Mucosa of gallbladder (tissue), 1 donor: ENCODE measurements around the gene NADSYN1. TPM values are rescaled to one million over a fixed set of nuclear protein-coding genes. Genes with fewer than 3 reads are reported as not detected.
A peak's percentile ranks its signal among the peaks of the same experiment; 100 is the strongest.

Experiments
- DNase-seq: peaks from one replicate; pipeline ENCODE4 v3.0.0-alpha.2; 2020; ENCODE audit warnings: low spot score
- total RNA-seq: library from RNA; stranded (reverse); gene quantifications from one replicate; pipeline ENCODE4 v1.2.1, GENCODE V29; 2021
- donor health status: DM: no; HTN: no; CAD: no.

The NADSYN1 gene
- total RNA-seq, 1 donor from 2014 or later: 121 TPM

DNA sequence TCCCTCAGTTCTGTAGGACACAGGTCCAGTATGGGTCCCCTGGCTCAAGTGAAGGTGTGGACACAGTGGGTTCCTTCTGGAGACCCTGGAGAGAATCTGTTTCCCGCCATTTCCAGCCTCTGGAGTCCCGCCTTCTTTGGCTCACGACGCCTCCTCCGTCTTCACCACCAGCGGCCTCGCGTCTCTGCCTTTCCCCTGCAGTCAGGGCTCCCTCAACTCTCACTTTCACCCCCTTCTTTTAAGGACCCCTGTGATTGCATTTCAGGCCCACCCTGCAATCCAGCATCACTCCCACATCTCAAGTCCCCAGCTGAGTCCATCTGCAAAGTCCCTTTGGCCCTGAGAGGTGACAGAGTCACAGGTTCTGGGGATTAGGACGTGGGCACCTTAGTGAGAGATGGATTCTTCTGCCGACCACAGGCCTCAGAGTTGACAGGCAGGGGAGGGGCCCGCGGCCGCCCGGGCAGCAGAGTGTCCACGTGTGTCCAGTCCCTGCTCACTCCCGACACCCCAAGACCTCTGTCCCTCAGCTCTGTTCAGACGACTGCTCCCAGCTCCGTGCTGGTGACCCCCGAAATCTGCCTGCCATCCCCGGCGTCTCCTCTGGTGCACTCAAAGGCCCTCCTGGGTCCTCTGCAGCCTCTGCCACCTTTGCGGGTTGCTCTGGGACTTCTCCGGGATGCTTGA lies 37.2 kb downstream of the NADSYN1 start:
- DNase-seq: no peak

DNA sequence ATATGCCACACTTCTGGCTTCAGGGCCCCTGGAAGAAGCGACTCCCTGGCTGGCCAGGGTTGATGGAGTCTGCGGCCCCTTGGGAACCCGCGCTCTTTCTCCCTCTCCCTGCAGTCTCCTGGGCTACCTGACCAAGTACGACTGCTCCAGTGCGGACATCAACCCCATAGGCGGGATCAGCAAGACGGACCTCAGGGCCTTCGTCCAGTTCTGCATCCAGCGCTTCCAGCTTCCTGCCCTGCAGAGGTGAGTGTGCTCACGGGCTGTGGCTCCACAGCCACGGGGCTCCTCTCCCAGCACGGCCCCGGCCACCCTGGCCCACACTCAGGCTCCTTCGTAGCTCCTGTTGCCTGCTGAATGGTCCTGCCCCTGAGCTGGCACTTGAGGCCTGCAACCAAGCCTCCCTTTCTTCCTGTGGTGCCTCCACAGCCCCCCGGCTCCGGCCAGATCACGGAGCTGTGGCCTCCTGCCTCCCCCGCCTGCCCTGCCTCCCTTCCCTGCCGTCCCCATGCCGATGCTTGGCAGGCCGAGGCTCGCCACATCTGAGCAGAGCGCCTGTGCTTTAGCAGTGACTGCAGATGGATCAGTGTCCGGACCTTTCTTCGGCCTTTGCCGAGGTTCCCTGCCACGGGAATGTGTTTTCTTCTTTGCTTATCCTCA lies 37.9 kb downstream of the NADSYN1 start:
- no peak for DNase-seq

DNA sequence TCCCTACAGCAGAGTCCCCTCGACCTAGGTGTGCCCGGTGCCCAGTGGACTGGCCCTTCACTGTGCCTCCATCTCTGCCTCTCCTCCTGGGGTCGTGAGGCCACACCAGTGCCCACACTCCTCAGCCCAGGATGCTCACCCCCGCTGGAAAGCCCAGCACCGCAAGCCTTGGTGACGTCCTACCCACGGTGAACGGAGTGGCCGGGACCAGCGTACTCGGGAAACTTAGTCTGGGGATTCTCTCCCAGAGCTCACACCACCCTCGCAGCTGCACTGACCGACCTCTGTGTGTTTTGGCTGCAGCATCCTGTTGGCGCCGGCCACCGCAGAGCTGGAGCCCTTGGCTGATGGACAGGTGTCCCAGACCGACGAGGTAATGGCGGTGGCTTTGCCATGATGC lies 38.5 kb downstream of the NADSYN1 start:
- DNase-seq: no peak

DNA sequence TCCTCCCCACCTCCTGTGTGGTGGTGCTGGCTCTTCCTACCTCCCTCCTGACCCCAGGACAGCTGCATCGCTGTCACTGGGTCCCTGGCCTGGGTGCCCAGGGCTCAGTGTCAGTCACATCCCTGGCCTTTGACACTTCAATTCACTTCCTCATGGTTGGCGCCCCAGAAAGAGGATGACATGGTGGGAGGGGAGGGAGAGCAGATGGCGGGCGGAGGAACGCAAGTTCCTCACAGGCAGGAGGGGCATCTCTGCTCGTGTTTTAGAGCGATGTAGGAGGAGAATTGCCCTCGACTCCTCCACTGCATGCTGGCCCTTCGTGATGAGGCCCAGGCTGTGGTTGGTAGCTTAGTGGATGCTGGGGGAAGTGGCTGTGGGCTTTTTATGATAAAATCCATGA lies 38.9 kb downstream of the NADSYN1 start:
- peak; percentile 3 for DNase-seq

DNA sequence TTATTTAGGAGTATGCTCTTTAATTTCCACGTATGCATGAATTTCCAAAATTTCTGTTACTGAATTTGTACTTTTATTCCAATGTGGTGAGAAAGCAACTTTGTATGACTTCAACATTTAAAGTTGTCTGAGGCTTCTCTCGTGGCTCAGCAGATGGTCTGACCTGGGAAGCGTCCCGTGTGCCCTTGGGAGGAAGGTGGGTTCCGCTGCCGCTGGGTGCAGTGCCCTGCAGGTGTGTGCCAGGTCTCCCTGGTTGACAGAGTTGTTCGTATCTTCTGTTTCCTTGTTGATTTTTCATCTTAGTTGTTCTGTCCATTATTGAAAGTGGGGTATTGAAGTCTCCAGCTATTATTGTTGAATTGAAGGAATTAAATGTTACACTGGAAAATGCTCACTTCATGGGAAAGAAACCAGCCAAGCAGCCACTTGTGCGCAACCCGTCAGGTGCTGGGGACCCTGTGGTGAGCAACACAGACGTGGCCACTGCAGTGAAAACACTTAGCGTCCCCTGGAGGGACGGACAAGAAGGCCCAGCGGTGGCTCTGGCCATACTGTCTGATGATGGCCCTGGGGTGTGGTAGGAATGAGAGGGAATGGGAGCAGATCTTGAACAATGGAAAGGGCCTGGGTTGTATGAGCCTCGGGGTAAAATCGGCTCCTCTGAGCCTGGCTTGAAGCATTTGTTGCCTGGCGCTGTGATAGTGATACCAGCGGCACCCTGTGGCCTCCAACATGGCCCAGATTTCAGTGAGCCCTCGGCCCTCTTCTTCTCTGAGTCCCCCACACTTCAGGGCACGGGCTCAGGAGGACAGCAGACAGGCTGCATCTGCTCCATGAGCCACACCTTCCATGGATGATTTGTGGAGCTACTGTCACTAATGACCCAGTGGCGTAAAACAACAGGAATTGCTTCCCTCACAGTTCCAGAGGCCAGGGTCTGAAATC lies 42.6 kb downstream of the NADSYN1 start:
- no peak for DNase-seq

DNA sequence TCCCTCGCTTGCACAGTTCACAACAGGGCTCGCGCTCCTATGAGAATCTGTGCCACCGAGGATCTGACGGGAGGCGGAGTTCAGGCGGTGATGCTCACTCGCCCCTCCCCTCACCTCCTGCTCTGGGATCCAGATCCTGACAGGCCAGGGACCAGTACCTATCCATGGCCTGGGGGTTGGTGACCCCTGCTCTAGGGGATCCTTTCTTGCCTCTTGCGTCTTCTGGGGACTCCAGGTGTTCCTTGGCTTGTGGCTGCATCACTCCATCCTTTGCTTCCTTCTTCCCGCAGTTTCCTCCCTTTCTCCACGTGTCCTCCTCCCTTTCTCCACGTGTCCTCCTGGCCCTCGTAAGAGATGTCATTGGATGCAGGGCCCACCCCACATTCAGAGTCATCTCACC lies 43.4 kb downstream of the NADSYN1 start:
- DNase-seq: no peak

DNA sequence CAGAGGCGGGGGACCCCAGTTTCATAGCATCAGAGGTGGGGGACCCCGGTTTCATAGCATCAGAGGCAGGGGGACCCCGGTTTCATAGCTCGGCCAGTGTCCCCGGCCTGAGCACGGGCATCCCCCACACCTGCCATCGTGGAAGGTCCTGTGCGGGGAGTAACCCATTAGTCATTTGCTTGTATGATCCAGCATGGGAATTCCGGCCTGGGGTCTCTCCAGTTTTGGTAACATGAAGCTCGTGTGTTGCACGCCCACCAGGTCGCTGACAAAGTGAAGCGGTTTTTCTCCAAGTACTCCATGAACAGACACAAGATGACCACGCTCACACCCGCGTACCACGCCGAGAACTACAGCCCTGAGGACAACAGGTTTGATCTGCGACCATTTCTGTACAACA lies 45.1 kb downstream of the NADSYN1 start:
- DNase-seq: no peak

DNA sequence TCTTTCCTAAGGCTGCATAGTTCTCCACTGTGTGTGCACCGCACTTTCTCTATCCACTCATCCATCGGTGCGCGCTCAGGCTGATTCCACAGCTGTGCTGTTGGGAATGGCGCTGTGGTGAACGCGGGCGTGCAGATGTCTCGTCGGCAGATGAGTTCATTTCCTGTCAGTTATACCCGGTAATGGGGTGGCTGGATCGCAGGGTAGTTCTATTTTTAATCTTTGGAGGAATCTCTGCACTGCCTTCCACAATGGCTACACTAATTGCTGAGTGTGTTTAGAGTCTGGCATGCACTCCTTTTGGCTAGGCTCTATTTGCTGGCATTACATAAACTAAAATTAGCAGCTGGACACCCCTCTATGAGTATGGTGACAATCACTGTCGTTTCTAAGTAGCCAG lies 46.1 kb downstream of the NADSYN1 start:
- DNase-seq: no peak

DNA sequence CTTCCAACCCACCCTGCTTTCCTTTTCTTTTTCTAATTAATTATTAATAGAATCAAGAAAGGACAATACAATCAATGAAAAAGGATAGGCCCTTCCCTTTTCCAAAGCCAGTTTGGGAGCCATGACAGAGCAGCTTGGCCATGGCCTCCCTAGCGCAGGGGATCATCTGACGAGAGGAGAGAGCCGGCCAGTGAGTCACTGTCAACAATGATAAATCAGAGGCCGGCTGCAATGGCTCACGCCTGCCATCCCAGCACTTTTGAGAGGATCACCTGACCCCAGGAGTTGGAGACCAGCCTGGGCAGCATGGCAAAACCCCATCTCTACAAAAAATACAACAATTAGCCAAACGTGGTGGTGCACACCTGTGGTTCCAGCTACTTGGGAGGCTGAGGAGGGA lies 46.5 kb downstream of the NADSYN1 start:
- peak; percentile 65 for DNase-seq

DNA sequence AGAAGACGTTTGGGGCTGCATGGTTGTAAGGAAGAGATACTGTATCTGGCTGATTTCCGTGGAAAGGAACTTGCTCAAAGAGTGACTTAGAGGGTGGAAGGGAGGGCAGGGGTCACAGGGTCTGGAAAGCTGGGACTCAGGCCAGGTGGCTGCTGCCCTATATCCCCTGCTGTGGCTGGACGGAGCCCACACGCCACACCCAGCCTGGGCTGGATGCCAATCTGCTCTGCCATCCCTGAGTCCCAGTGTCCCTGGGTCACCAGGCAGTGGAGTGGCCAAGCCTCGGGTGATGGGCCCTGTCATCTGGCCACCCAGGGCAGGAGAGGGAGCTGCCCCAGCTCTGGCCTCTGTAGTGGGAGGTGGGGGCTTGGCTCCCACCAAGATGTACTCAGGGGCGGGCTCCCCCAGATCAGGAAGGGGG lies 47.6 kb downstream of the NADSYN1 start:
- DNase-seq: peak; percentile 84

DNA sequence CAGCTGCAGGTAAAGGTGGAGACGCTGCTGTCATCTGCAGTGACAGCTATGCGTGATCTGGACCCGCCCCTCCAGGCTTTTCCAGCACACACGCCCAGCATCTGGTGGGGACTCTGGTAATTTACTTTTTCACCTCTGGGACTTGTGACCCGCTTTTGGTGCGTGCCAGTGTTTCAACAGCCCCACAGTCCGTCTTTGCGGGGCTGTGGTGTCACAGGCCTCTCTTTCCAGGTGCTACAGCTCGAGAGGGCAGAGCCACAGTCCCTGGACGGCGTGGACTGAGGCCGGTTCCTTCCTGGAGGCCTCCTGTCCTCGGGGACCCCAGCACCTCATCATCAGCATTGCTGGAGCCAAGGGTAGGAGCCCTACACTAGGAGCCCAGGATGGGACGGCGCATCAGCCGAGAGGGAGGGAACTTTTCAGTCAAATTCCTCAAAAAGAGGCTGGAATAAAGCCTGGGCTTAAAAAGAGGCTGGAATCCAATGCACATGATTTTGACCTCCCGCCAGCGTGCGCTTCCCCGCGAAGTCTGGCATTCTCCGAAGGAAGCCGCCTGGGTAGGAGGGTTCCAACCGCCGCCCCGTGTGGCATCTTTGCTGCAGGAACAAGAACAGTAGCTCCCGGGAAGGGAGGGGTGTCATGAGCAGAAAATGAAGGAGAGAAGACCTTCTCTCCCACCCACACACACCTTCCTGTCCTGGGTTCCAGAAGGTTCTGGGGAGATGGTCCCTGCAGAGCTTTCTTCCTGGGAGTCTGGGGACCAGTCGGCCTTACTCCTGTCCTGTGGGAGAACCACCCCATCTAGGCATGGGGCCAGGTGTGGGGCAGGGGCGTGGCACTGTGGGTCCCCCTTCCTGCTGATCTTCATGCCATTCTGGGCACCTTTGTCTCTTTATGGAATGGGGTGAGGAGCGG lies 48.3 kb downstream of the NADSYN1 start:
- no peak for DNase-seq

DNA sequence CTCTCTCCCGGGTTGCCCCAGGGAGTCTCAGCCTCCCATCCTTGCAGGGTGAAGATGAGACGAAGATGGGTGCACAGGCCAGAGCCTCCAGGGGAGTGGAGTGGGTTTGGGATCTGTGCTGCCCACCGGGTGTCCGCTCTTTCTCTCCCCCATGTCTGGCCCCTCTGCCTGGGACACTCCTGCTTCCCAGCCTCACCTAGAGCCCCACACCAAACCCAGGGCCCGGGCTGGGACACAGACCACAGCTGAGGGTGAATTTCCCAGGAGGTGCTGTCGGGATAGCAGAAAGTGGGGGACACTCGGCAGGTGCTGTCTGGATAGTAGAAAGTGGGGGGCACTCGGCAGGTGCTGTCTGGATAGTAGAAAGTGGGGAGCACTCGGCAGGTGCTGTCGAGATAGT lies 49.0 kb downstream of the NADSYN1 start:
- DNase-seq: no peak

DNA sequence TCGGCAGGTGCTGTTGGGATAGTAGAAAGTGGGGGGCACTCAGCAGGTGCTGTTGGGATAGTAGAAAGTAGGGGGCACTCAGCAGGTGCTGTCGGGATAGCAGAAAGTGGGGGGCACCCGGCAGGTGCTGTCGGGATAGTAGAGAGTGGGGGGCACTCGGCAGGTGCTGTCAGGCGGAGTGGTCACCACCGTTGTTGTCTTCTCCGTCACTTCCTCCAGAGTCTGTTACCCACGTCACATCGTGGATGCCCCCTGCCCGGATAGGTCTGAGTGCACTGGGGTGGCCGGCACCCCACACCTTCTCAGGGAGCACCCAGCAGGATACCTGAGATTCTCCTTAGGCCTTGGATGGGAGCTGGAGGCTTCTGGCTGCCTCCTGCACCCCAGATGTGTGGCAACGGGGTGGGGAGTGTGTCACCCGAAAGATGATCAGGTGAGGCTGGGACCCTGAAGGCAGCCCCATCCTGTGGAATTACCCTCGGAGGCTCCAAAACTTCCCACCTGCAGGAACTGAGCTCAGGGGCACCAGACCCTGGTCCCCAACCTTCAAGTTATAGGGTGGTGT lies 50.0 kb downstream of the NADSYN1 start:
- DNase-seq: no peak

DNA sequence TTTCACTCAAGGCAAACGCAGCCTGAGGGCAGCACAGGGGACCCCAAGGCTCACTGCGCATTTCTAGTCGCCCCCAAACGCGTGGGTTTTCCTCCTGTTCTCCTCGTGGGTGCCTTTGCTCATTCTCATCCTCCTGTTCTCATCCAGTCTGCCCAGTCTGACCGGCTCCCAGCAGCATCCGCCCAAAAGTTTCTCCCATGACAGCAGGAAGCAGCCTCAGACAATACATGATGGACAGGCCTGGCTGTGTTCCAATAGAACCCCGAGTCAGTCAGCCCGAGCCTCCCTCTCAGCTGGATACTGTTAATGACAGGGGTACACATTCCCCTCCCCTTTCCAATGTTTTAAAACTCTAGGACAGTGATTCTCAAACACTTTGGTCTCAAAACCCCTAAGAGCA lies 51.5 kb downstream of the NADSYN1 start:
- no peak for DNase-seq

DNA sequence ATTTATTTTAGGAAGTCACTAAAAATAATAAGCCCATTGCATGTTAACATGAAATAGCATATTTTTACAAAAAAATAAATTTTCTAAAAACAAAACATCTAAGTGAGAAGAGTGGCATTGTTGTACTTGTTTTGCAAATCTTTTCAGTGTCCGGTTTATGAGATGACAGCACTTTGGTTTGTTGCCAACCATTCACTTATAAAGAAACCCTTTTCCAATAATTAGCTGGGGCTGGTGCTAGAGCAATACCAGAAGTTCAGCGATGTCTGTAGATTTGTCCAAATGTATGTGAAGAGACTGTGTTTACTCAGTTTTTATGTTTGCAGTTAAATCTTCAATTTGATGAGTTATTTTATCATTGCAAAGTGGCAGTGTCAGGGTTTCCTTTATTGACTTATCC lies 52.0 kb downstream of the NADSYN1 start:
- DNase-seq: no peak

DNA sequence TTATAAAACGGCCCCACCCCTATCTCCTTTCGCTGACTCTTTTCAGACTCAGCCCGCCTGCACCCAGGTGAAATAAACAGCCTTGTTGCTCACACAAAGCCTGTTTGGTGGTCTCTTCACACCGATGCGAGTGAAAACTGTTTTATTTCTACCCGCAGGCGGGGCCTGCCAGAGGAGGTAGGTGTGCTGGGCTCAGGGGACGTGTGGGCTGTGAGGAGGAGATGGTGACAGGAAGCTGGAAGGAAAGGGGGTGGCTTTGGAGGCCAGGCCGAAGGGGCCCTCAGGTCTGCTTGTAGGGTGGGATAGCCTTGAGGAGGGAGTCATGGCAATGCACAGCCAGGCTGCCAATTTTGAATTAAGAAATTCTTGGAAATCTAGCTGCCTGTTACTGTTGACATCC lies 52.8 kb downstream of the NADSYN1 start:
- no peak for DNase-seq

DNA sequence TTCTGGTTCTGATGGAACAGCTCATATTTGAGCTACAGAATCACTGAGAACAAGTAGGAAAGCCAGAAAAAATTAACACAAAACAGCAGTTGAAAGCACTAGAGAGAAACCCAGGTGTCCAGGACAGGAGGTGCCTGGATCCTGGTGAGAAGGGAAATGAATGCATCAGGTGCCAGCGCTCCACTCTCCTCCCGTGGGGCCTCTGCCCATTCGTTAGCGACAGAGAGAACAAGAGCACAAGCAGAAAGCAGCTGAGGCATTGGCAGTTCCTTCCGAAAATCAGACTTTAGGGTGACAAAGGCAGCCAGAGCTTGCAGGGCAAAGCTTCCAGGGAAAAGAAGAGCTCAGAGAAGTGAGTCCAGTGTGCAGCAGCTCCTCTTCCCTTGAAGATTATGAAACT lies 54.1 kb downstream of the NADSYN1 start:
- DNase-seq: no peak

DNA sequence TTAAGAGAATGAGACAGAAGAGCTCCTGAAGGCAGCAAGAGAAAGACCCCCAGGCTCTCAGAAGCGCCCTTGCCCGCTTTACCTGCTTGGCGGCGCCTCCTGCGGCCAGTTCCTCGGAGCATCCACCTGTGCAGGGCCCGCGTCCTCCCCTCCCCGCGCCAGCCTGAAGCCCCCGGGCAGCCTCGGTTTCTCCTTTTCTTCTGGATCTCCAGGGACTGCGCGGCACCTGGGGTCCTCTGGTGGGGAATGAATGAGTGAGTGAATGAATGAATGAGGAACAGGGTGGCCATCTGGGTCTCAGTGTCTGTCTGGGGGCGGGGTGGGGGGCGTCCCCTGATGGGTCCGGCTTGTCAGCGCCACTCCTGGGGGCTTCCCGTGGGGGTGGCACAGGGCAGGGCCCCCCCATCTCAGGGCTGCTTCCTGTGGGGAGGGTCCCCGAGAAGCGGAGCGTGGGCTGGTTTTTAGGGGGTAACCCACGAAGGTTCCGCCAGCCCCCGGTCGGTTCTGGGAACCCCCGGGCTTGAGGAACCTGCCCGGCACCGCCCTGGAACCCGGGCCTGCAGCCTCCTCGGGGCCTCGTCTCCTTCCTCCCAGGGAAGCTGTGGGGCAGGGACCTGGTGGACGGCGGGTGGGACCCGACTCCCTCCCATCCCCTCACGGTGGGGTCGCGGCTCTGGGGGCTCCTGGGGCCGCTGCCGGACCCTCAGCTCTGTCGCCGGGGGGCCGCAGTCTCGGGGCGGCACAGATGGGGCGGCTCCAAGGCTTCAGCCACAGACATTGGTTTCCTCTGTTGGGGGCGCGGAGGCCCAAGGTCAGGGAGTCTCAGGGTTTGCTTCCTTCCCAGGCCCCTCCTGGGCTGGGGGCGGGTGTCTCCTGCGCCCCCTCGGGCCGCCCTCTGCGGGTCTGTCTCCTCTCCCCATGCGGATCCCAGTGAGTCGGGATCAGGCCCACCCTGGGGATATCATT lies 65.8 kb downstream of the NADSYN1 start:
- no peak for DNase-seq

DNA sequence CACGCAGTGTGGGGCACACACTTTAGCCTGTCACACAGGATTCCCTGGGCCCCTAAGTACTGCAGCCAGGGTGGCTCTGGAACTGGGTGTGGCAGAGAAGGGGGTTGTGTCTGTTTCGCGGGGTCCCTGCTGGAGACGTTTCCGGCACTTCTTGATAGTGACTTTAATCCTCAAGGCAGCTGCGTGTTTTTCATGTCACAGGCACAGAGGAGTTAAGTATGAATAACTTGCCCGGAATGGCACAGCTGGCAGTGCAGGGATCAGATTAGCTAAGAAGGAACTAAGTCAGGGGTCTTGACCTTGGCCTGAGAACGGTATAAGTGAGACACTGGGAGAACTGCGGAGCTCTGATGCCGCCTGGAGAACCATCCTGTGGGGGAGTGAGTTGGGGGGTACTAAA lies 66.5 kb downstream of the NADSYN1 start:
- DNase-seq: no peak
